Tibial nerve (tissue), 4 donors: ENCODE measurements around the gene TRPM8.

Experiments used
- EP300 ChIP-seq, 2 donors: sonication (generic); formaldehyde crosslinking; IDR thresholded peaks; one replicate each; pipeline ENCODE4 v1.6.1; 2017; ENCODE audit warnings: antibody characterized with exemption in 2 of 2, mild to moderate bottlenecking in 1 of 2
- POLR2A ChIP-seq, 2 donors: fragments of 450-650 bp; IDR thresholded peaks; one replicate each; pipeline ENCODE4 v1.6.1; 2017; ENCODE audit warnings: antibody characterized with exemption in 2 of 2, mild to moderate bottlenecking in 2 of 2, moderate library complexity in 2 of 2
- TF ChIP-seq, protein P1 (sequence below), 5 experiments: fragments of 200-600 bp in 3 of 5; fragments of 450-650 bp in 2 of 5; sonication (generic) in 3 of 5; IDR thresholded peaks; one replicate each; pipeline ENCODE4 v1.5.1; 2016 to 2019; ENCODE audit warnings: antibody characterized with exemption in 5 of 5, mild to moderate bottlenecking in 3 of 5, moderate library complexity in 2 of 5

DNA sequence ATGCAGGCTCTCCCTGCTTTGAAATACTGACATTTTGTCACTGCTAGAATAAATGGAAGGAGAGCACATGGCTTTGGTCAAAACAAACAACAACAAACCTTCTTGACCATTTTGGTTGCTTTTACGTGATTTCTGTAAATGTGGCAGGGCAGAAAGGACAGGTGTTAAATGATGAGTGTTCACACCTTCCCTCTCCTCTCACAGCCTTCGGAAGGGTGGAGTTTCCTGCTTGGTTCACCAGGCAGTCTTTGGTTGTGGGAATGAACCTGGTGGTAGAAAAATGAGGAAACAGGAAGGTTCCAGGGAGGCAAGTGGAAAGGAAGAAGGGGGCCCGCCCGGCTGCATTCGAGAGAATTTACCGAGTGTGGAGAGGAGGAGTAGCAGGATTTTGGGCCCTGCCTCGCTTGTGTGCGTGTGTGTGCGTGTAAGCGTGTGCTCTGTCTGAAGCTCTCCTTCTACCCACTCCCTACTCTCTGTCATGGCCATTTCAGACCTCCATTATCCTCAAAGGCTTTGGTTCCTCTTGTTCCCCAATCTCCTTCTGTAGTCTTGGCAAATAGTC, 109.6 kb downstream of the TRPM8 start:
- TF ChIP-seq, protein P1, sequence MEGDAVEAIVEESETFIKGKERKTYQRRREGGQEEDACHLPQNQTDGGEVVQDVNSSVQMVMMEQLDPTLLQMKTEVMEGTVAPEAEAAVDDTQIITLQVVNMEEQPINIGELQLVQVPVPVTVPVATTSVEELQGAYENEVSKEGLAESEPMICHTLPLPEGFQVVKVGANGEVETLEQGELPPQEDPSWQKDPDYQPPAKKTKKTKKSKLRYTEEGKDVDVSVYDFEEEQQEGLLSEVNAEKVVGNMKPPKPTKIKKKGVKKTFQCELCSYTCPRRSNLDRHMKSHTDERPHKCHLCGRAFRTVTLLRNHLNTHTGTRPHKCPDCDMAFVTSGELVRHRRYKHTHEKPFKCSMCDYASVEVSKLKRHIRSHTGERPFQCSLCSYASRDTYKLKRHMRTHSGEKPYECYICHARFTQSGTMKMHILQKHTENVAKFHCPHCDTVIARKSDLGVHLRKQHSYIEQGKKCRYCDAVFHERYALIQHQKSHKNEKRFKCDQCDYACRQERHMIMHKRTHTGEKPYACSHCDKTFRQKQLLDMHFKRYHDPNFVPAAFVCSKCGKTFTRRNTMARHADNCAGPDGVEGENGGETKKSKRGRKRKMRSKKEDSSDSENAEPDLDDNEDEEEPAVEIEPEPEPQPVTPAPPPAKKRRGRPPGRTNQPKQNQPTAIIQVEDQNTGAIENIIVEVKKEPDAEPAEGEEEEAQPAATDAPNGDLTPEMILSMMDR (IDR thresholded peaks at IDR 0.05) = no peak
- TF ChIP-seq EP300 (IDR thresholded peaks at IDR 0.05) = no peak
- TF ChIP-seq POLR2A (IDR thresholded peaks at IDR 0.05) = no peak
